Ramos (cell line): ENCODE data around the gene WWOX.

ENCODE experiments used
- in situ Hi-C: fragments of 300-500 bp; cut with MboI; formaldehyde crosslinking; loops from one replicate; pipeline ENCODE4 v1.14.3; 2022; ENCODE audit warnings: low sequenced_read_pairs; ENCODE audit not compliant: unreplicated experiment

WWOX gene

GRCh38 chr16:79066561-79066960, 967.1 kb downstream of the WWOX start:
- in situ Hi-C loops, result no loop called here

GRCh38 chr16:79067600-79067999, 968.1 kb downstream of the WWOX start:
- in situ Hi-C loops, result no loop called here

GRCh38 chr16:79069121-79069520, 969.7 kb downstream of the WWOX start:
- in situ Hi-C loops, result no loop called here

- in situ Hi-C loops, result no loop called here
Measured at GRCh38 chr16:79069633-79070032, 970.2 kb downstream of the WWOX start.

GRCh38 chr16:79071424-79071823, 972.0 kb downstream of the WWOX start:
- in situ Hi-C loops, result no loop called here

- in situ Hi-C loops, result no loop called here
Measured at GRCh38 chr16:79072517-79072916, 973.1 kb downstream of the WWOX start.

GRCh38 chr16:79073566-79073965, 974.1 kb downstream of the WWOX start:
- in situ Hi-C loops, result no loop called here

- in situ Hi-C loops, result no loop called here
Measured at GRCh38 chr16:79074541-79074940, 975.1 kb downstream of the WWOX start.

- in situ Hi-C loops, result no loop called here
Measured at GRCh38 chr16:79074951-79075350, 975.5 kb downstream of the WWOX start.

GRCh38 chr16:79076047-79076767, 976.8 kb downstream of the WWOX start:
- in situ Hi-C loops, result no loop called here

GRCh38 chr16:79077346-79077745, 977.9 kb downstream of the WWOX start:
- in situ Hi-C loops, result no loop called here

GRCh38 chr16:79079656-79080420, 980.4 kb downstream of the WWOX start:
- in situ Hi-C loops, result no loop called here

- in situ Hi-C loops, result no loop called here
Measured at GRCh38 chr16:79081297-79082066, 982.0 kb downstream of the WWOX start.

- in situ Hi-C loops, result no loop called here
Measured at GRCh38 chr16:79082970-79083369, 983.5 kb downstream of the WWOX start.

GRCh38 chr16:79083508-79084299, 984.2 kb downstream of the WWOX start:
- in situ Hi-C loops, result no loop called here

GRCh38 chr16:79088971-79089370, 989.5 kb downstream of the WWOX start:
- in situ Hi-C loops, result no loop called here

- in situ Hi-C loops, result no loop called here
Measured at GRCh38 chr16:79089735-79090284, 990.4 kb downstream of the WWOX start.

GRCh38 chr16:79090966-79091365, 991.5 kb downstream of the WWOX start:
- in situ Hi-C loops, result no loop called here

- in situ Hi-C loops, result no loop called here
Measured at GRCh38 chr16:79092846-79093245, 993.4 kb downstream of the WWOX start.

- in situ Hi-C loops, result no loop called here
Measured at GRCh38 chr16:79093554-79093967, 994.1 kb downstream of the WWOX start.
